Hindlimb muscle (tissue), 1 donor: Measurements from ENCODE around the gene ASB9. TPM values are rescaled to one million over a fixed set of nuclear protein-coding genes. Genes with fewer than 3 reads are reported as not detected.
"Not testable (repeated sequence)": the region's sequence is repeated elsewhere in the genome, so short reads cannot be mapped to it uniquely, and the experiment has no call there.

Experiments
- DNase-seq: peaks from one replicate; pipeline ENCODE4 v3.0.0-alpha.2; 2013
- polyA plus RNA-seq: library from polyadenylated mRNA; unstranded; fragments of 120-200 nt; gene quantifications from one replicate; pipeline ENCODE4 v1.2.1, GENCODE V29; 2013; ENCODE audit not compliant: insufficient read length

The ASB9 gene
- polyA plus RNA-seq = 3.5 TPM

- DNase-seq = peak; percentile 14
Measured at GRCh38 chrX:15269618-15270521, at the start of gene ASB9. Gene ASB9, minus strand, starts transcription at chrX:15270083. Its CDS starts 209 bp downstream, at chrX:15269874.

GRCh38 chrX:15319075-15319474, 49.2 kb upstream of the ASB9 start:
- no peak for DNase-seq

GRCh38 chrX:15315509-15315908, 45.6 kb upstream of the ASB9 start, which contains the start of gene ASB11:
Gene ASB11, minus strand, starts transcription at chrX:15315640. Its CDS starts 35 bp downstream, at chrX:15315605.
- DNase-seq = no peak

GRCh38 chrX:15314472-15314871, 44.6 kb upstream of the ASB9 start:
- no peak for DNase-seq

- no peak for DNase-seq
Measured at GRCh38 chrX:15311119-15311518, 41.2 kb upstream of the ASB9 start.

GRCh38 chrX:15310117-15310516, 40.2 kb upstream of the ASB9 start:
- peak; percentile 68 for DNase-seq

- DNase-seq = not testable (repeated sequence)
Measured at GRCh38 chrX:15305899-15306298, 36.0 kb upstream of the ASB9 start.

- no peak for DNase-seq
Measured at GRCh38 chrX:15301924-15302323, 32.0 kb upstream of the ASB9 start.

- peak; percentile 11 for DNase-seq
Measured at GRCh38 chrX:15299941-15300851, 30.3 kb upstream of the ASB9 start.

GRCh38 chrX:15298780-15299179, 28.9 kb upstream of the ASB9 start:
- DNase-seq = no peak

GRCh38 chrX:15298201-15298600, 28.3 kb upstream of the ASB9 start:
- no peak for DNase-seq

GRCh38 chrX:15293451-15293850, 23.6 kb upstream of the ASB9 start:
- no peak for DNase-seq

- no peak for DNase-seq
Measured at GRCh38 chrX:15292861-15293260, 23.0 kb upstream of the ASB9 start.

- no peak for DNase-seq
Measured at GRCh38 chrX:15277604-15278003, 7.7 kb upstream of the ASB9 start.

GRCh38 chrX:15274946-15275345, 5.1 kb upstream of the ASB9 start:
- DNase-seq = no peak

- not testable (repeated sequence) for DNase-seq
Measured at GRCh38 chrX:15273275-15273674, 3.4 kb upstream of the ASB9 start.

- DNase-seq = no peak
Measured at GRCh38 chrX:15271757-15272156, 1.9 kb upstream of the ASB9 start.

- DNase-seq = no peak
Measured at GRCh38 chrX:15269120-15269519, 763 bp downstream of the ASB9 start.

GRCh38 chrX:15254852-15255251, 15.0 kb downstream of the ASB9 start:
- DNase-seq = no peak

- no peak for DNase-seq
Measured at GRCh38 chrX:15245896-15246295, 24.0 kb downstream of the ASB9 start.

- DNase-seq = no peak
Measured at GRCh38 chrX:15244421-15244820, 25.5 kb downstream of the ASB9 start.

GRCh38 chrX:15242899-15243555, 26.9 kb downstream of the ASB9 start:
- peak; percentile 51 for DNase-seq

- DNase-seq = no peak
Measured at GRCh38 chrX:15241301-15241700, 28.6 kb downstream of the ASB9 start.
